Choroid plexus epithelial cell (primary cell): Measurements from ENCODE around the gene STAMBPL1.

Experiments used
- DNase-seq: peaks from one replicate; pipeline ENCODE4 v3.0.0-alpha.2; 2010; ENCODE audit warnings: low read depth
- H3K4me3 ChIP-seq: 2 replicates; pipeline ENCODE4 v1.5.1; 2011; ENCODE audit warnings: low read depth, mild to moderate bottlenecking, control low read depth, low read length, moderate library complexity
- TF ChIP-seq, protein P1 (sequence below): conservative IDR thresholded peaks from 2 replicates; pipeline ENCODE4 v1.5.1; 2011; ENCODE audit warnings: low read depth, mild to moderate bottlenecking, control low read depth, inconsistent platforms, low read length, moderate library complexity

The STAMBPL1 gene

DNA sequence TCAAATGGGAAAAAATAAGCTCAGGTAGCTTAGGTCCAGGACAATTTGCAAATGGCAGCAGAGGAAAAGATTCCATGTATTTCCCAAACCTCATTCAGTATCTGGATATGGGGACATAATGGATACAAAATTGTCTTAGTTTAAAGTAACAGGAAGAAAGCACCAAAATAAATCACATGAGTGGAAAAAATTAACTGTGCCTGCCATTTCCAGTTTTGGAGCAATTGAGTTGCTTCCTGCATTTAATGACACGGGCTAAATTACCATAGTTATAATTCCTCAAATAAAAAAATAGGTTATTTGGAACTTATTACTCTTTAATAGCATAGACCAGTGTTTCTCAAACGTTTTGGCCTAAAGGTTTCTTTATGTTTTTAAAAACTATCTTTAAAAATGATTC, 6.3 kb upstream of the STAMBPL1 start:
- TF ChIP-seq, protein P1, sequence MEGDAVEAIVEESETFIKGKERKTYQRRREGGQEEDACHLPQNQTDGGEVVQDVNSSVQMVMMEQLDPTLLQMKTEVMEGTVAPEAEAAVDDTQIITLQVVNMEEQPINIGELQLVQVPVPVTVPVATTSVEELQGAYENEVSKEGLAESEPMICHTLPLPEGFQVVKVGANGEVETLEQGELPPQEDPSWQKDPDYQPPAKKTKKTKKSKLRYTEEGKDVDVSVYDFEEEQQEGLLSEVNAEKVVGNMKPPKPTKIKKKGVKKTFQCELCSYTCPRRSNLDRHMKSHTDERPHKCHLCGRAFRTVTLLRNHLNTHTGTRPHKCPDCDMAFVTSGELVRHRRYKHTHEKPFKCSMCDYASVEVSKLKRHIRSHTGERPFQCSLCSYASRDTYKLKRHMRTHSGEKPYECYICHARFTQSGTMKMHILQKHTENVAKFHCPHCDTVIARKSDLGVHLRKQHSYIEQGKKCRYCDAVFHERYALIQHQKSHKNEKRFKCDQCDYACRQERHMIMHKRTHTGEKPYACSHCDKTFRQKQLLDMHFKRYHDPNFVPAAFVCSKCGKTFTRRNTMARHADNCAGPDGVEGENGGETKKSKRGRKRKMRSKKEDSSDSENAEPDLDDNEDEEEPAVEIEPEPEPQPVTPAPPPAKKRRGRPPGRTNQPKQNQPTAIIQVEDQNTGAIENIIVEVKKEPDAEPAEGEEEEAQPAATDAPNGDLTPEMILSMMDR: no peak
- H3K4me3 ChIP-seq: no peak overlapping the region
- DNase-seq: no peak

DNA sequence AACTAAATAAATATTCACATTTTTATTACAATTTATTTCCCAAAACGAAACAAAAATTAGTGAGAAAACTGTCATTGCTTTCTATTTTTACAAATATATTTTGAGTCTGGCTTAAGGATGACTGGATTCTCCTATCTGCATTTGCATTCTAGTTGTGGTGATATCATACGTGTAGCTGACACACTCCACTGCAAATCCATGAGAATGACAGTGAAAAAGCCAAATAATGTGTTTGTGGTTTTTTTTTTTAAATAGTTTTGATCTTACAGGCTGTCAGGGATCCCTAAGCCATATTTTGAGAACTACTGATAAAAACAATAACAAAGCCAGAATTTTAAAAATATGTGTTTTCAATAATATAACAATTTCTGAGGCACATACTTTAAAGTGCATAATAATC, 5.8 kb upstream of the STAMBPL1 start:
- DNase-seq: no peak
- TF ChIP-seq, protein P1: no peak
- no peak overlapping the region for H3K4me3 ChIP-seq

DNA sequence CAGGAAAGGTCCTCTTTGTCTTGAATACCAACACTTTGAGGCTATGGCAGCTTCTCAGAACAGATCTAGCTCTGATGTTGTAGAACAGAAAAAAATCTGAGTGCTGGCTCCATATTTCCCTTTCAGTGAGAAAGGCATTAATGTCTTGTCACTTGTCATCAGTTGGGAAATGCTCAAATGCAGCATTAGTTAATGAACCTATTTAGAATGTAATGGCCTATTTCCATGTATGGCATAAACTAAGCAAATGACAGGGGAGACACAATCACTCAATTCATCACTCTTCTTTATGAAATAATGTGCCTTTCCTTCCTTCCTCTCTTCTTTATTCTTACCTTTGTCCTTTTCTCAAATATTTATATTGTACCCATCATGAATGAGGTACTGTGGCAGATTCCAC, 5.0 kb upstream of the STAMBPL1 start:
- no peak for DNase-seq
- no peak overlapping the region for H3K4me3 ChIP-seq
- TF ChIP-seq, protein P1: no peak

DNA sequence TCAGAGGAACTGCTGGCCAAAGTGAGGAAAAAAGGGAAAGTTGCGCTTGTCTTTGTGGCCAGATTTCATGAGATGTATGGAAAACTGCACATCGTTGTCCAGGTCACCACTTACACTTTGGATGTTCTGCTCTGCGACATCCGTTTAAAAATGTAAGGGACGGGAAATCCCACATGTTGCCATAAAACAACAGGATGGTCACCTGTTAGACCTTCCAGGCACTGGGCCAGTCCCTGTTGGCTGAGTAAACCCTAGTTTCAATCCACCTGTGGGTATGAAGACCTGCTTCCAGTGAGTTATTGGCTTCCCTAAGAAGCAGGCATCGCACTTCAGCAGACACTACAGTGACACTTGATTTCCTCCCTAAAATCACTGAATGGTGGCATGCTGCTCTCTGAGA, 2.7 kb upstream of the STAMBPL1 start:
- TF ChIP-seq, protein P1: no peak
- DNase-seq: no peak
- no peak overlapping the region for H3K4me3 ChIP-seq

DNA sequence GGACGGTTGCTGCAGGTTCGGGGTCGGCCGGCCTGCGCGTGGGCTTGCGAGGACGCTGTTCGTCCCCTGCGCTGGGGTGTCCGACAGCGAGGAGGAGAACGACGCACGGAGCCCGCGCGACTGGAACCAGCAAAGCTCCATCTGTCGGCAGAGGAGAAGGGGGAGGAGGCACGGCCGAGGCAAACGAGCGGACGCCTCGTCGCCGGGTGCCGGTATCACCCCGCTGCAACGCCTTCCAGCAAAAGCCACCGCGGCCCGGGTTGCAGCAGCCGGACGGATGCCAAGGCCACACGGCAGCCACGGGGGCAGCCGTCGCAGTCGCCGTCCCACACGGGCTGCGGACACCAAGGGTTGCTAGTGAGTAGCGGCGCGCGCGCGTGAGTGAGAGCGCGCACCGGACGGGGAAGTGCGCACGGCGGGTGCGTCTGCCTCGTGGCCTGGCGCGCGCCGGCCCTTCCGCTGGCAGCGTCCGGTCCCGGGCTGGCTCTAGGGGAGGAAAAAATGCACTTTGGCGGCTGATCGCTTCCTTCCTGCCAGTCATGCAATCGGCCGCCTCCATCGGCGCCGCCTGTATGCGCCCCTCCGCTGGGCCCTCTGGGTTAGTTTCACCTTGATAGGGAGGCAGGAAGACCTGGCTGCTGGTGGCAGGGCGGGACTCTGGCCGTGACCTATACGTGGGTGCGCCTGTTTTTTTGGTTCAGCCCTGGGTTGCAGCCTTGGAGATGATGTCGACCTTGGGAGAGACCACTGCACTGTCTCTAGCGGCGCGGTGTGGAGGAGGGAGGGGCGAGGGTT, 434 bp downstream of the STAMBPL1 start:
- peak overlapping the region; percentile 90 for H3K4me3 ChIP-seq
- TF ChIP-seq, protein P1: peak; percentile 49

DNA sequence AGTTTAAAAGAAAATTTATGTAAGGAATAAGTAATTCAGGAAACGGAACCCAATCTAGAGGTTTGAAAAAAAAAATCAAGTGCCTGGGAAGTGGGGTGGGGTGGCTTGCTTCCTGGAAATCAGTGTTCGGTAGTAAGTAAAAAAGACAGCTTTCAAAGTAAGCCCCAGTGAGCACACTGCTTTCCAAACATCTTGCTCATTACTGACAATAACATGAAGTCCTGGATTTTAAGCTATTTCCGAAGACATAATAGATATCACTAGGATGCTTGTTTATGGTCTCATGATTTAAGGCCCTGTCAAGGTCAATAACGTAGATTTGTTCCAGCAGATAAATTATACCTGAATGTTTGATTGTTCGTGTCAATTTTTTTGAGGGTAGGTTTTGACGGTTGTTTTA, 1.3 kb downstream of the STAMBPL1 start:
- no peak for DNase-seq

More for the DNA sequence above, 434 bp downstream of the STAMBPL1 start:
- peak; percentile 81 for DNase-seq

More for the DNA sequence above, 1.3 kb downstream of the STAMBPL1 start:
- H3K4me3 ChIP-seq: peak overlapping the region; percentile 90
- TF ChIP-seq, protein P1: no peak
